HG02840 (cell line): ENCODE data around the gene AQP9.

ENCODE experiments used
- ATAC-seq: cut with Tn5 transposase; IDR thresholded peaks from one replicate; pipeline ENCODE4 v1.9.1; 2021; ENCODE audit warnings: mild to moderate bottlenecking, moderate library complexity, moderate number of reproducible peaks; ENCODE audit not compliant: unreplicated experiment, low FRiP score

Gene AQP9

GRCh38 chr15:58221591-58222241 lies 83.5 kb downstream of the AQP9 start:
- no peak for ATAC-seq

GRCh38 chr15:58222679-58223078 lies 84.5 kb downstream of the AQP9 start:
- ATAC-seq: no peak

GRCh38 chr15:58223432-58223831 lies 85.3 kb downstream of the AQP9 start:
- ATAC-seq: no peak

GRCh38 chr15:58224068-58224467 lies 85.9 kb downstream of the AQP9 start:
- no peak for ATAC-seq

GRCh38 chr15:58227706-58228543 lies 89.7 kb downstream of the AQP9 start:
- ATAC-seq: no peak

GRCh38 chr15:58228718-58229117 lies 90.5 kb downstream of the AQP9 start:
- ATAC-seq: no peak

GRCh38 chr15:58229297-58229768 lies 91.2 kb downstream of the AQP9 start:
- no peak for ATAC-seq

- ATAC-seq: no peak
Observed at GRCh38 chr15:58232281-58233065, 94.3 kb downstream of the AQP9 start.

- no peak for ATAC-seq
Observed at GRCh38 chr15:58233341-58233740, 95.2 kb downstream of the AQP9 start.
